22Rv1 (cell line): ENCODE measurements around the gene NRXN3.

Source experiments
- H3K27ac ChIP-seq: fragments of 450-650 bp; 2 replicates; pipeline ENCODE4 v1.5.1; 2017
- CTCF ChIP-seq: fragments of 450-650 bp; IDR thresholded peaks from 2 replicates; pipeline ENCODE4 v1.5.1; 2017; ENCODE audit warnings: mild to moderate bottlenecking
- ZFX ChIP-seq: fragments of 450-650 bp; IDR thresholded peaks from 2 replicates; pipeline ENCODE4 v1.6.1; 2017; ENCODE audit warnings: antibody characterized with exemption, borderline replicate concordance

The NRXN3 gene

GRCh38 chr14:79318371-79318770 lies 1148.2 kb downstream of the NRXN3 start:
- no peak overlapping the region for H3K27ac ChIP-seq
- no peak for TF ChIP-seq ZFX

GRCh38 chr14:79320561-79320960 lies 1150.4 kb downstream of the NRXN3 start:
- H3K27ac ChIP-seq: no peak overlapping the region
- TF ChIP-seq ZFX (no peak), CTCF (no peak)

GRCh38 chr14:79321070-79321469 lies 1150.9 kb downstream of the NRXN3 start:
- no peak for TF ChIP-seq CTCF
- no peak for TF ChIP-seq ZFX

GRCh38 chr14:79325071-79325470 lies 1154.9 kb downstream of the NRXN3 start:
- TF ChIP-seq ZFX (no peak), CTCF (no peak)
- H3K27ac ChIP-seq: no peak overlapping the region

More at GRCh38 chr14:79321070-79321469, 1150.9 kb downstream of the NRXN3 start:
- H3K27ac ChIP-seq: no peak overlapping the region

- H3K27ac ChIP-seq: no peak overlapping the region
- TF ChIP-seq ZFX: no peak
- TF ChIP-seq CTCF: no peak
Measured at GRCh38 chr14:79325557-79325956, 1155.4 kb downstream of the NRXN3 start.

GRCh38 chr14:79328863-79329262 lies 1158.7 kb downstream of the NRXN3 start:
- H3K27ac ChIP-seq: no peak overlapping the region
- no peak for TF ChIP-seq ZFX
- TF ChIP-seq CTCF: no peak

GRCh38 chr14:79331830-79332229 lies 1161.7 kb downstream of the NRXN3 start:
- TF ChIP-seq ZFX (no peak), CTCF (no peak)
- no peak overlapping the region for H3K27ac ChIP-seq

- no peak overlapping the region for H3K27ac ChIP-seq
- TF ChIP-seq CTCF (no peak), ZFX (no peak)
Measured at GRCh38 chr14:79332504-79333197, 1162.5 kb downstream of the NRXN3 start.
